A549 (cell line): ENCODE measurements around the gene MCAT.

Experiments
- CEBPB ChIP-seq, 2 experiments: fragments of >200 bp in 1 of 2; sonication (Bioruptor Twin) in 1 of 2; formaldehyde crosslinking in 1 of 2; IDR thresholded peaks; 2 replicates each; pipeline ENCODE4 v1.6.1; 2012 to 2016
- POLR2A ChIP-seq: IDR thresholded peaks from 2 replicates; pipeline ENCODE4 v1.6.1; 2012; ENCODE audit warnings: mild to moderate bottlenecking, low read length
- POLR2AphosphoS2 ChIP-seq: conservative IDR thresholded peaks from 2 replicates; pipeline ENCODE4 v1.6.1; 2012; ENCODE audit warnings: low read length, improper control_type of control experiment, inconsistent platforms
- RAD21 ChIP-seq, 2 experiments: fragments of >200 bp in 1 of 2; sonication (Bioruptor Twin) in 1 of 2; formaldehyde crosslinking in 1 of 2; IDR thresholded peaks in 1 of 2; conservative IDR thresholded peaks in 1 of 2; 2 replicates in 1 of 2; 3 replicates in 1 of 2; pipeline ENCODE4 v1.6.1; 2012 to 2018; ENCODE audit warnings: inconsistent platforms in 1 of 2
- REST ChIP-seq: fragments of 200-600 bp; sonication (generic); IDR thresholded peaks from 2 replicates; pipeline ENCODE4 v1.6.1; 2016; ENCODE audit warnings: antibody characterized with exemption, mild to moderate bottlenecking, moderate library complexity
- RFX5 ChIP-seq: fragments of 450-650 bp; IDR thresholded peaks from 2 replicates; pipeline ENCODE4 v1.7.1; 2014; ENCODE audit warnings: antibody characterized with exemption, mild to moderate bottlenecking, moderate library complexity
- SREBF2 ChIP-seq: fragments of 450-650 bp; IDR thresholded peaks from 2 replicates; pipeline ENCODE4 v1.6.1; 2014; ENCODE audit warnings: mild to moderate bottlenecking, moderate library complexity
- USF2 ChIP-seq: fragments of 450-650 bp; IDR thresholded peaks from 2 replicates; pipeline ENCODE4 v1.6.1; 2014; ENCODE audit warnings: antibody characterized with exemption
- ZC3H11A ChIP-seq: fragments of 450-650 bp; IDR thresholded peaks from 2 replicates; pipeline ENCODE4 v1.6.1; 2014; ENCODE audit warnings: antibody characterized with exemption, mild to moderate bottlenecking
- TF ChIP-seq, protein P1 (sequence below): fragments of >200 bp; sonication (Bioruptor Twin); formaldehyde crosslinking; IDR thresholded peaks from 3 replicates; pipeline ENCODE4 v1.5.1; 2016
- TF ChIP-seq, protein P2 (sequence below): IDR thresholded peaks from 2 replicates; pipeline ENCODE4 v1.6.1; 2012; ENCODE audit warnings: low read depth, borderline replicate concordance

DNA sequence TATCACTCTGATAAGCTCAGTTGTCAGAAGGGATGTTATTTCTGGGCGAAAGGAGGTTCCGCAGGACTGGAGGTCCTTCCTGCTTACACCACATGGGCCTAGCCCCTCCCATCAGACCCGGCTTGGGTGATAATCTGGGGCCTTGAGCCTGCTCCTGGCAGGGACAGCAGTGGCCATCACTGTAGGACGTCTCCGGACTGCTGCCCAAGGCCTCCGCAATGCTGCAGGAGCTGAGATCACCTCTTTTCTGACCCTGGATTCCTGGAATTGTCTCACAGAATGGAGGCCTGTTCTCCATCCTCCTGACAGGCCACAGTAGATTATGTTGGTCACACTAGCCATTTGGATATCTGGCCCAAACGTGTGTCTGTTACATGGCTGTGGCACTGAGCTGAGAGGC is 41.9 kb downstream of the MCAT start:
- TF ChIP-seq SREBF2, result no peak
- no peak for TF ChIP-seq RFX5
- no peak for TF ChIP-seq USF2
- no peak for TF ChIP-seq ZC3H11A
- no peak for TF ChIP-seq POLR2A
- no peak for TF ChIP-seq REST
- TF ChIP-seq, protein P1, sequence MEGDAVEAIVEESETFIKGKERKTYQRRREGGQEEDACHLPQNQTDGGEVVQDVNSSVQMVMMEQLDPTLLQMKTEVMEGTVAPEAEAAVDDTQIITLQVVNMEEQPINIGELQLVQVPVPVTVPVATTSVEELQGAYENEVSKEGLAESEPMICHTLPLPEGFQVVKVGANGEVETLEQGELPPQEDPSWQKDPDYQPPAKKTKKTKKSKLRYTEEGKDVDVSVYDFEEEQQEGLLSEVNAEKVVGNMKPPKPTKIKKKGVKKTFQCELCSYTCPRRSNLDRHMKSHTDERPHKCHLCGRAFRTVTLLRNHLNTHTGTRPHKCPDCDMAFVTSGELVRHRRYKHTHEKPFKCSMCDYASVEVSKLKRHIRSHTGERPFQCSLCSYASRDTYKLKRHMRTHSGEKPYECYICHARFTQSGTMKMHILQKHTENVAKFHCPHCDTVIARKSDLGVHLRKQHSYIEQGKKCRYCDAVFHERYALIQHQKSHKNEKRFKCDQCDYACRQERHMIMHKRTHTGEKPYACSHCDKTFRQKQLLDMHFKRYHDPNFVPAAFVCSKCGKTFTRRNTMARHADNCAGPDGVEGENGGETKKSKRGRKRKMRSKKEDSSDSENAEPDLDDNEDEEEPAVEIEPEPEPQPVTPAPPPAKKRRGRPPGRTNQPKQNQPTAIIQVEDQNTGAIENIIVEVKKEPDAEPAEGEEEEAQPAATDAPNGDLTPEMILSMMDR, result no peak
- TF ChIP-seq CEBPB (IDR thresholded peaks at IDR 0.05), result no peak
- no peak for TF ChIP-seq RAD21 (conservative IDR thresholded peaks at IDR 0.05 in 1 of 2, IDR thresholded peaks at IDR 0.05 in 1 of 2)
- TF ChIP-seq, protein P2, sequence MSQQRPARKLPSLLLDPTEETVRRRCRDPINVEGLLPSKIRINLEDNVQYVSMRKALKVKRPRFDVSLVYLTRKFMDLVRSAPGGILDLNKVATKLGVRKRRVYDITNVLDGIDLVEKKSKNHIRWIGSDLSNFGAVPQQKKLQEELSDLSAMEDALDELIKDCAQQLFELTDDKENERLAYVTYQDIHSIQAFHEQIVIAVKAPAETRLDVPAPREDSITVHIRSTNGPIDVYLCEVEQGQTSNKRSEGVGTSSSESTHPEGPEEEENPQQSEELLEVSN, result no peak
- no peak for TF ChIP-seq POLR2AphosphoS2
